ENCODE results near the gene COL23A1.

- TF ChIP-seq, protein P1, sequence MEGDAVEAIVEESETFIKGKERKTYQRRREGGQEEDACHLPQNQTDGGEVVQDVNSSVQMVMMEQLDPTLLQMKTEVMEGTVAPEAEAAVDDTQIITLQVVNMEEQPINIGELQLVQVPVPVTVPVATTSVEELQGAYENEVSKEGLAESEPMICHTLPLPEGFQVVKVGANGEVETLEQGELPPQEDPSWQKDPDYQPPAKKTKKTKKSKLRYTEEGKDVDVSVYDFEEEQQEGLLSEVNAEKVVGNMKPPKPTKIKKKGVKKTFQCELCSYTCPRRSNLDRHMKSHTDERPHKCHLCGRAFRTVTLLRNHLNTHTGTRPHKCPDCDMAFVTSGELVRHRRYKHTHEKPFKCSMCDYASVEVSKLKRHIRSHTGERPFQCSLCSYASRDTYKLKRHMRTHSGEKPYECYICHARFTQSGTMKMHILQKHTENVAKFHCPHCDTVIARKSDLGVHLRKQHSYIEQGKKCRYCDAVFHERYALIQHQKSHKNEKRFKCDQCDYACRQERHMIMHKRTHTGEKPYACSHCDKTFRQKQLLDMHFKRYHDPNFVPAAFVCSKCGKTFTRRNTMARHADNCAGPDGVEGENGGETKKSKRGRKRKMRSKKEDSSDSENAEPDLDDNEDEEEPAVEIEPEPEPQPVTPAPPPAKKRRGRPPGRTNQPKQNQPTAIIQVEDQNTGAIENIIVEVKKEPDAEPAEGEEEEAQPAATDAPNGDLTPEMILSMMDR (conservative IDR thresholded peaks at IDR 0.05; ENCODE audit: low read depth, low read length): no peak
- no peak for TF ChIP-seq EZH2 (IDR thresholded peaks at IDR 0.05; ENCODE audit: borderline replicate concordance, low read depth, low read length, poor library complexity, severe bottlenecking)
These were observed 34.7 kb upstream of the COL23A1 start for GRCh38 chr5:178624631-178625546.
